NCI-H82 (cell line): ENCODE data around the gene NVL.

Experiments used
- DNase-seq: peaks from one replicate; lab custom pipeline; 2025; lab: John Stamatoyannopoulos, UW

The NVL gene

DNA sequence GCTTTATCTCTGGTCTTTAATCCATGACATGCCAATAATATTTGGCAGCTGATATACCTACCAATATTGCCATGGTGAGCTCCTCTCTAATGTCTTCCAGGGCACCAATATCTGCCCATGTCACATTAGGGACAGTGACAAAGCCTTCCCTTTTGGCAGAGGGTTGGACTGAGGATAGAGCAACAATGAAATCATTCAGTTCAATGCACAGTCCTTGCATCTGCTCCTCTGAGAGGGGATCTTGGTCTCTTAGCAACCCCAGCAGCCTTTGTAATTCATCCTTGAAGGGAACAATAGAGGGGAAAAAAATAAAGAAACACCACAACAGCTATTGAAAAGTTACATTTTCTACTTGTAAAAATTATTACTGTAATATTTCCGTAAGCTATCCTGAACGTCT lies 42.3 kb downstream of the NVL start:
- peak; percentile 12 for DNase-seq

DNA sequence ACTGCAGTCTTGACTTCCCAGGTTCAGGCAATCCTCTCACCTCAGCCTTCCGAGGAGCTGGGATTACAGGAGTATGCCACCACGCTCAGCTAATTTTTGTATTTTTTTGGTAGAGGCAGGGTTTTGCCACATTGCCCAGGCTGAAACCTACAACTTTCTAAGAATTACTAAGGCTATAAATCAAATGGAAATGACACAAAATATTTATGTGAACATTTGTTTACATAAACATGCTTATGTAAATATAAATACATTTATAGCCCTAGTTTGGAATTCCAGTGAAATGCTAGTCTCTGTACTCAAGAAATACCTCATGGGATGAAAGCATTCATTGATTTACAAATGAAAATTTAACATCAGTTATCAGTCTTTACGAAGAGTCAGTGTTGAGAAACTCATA lies 47.8 kb downstream of the NVL start:
- no peak for DNase-seq

DNA sequence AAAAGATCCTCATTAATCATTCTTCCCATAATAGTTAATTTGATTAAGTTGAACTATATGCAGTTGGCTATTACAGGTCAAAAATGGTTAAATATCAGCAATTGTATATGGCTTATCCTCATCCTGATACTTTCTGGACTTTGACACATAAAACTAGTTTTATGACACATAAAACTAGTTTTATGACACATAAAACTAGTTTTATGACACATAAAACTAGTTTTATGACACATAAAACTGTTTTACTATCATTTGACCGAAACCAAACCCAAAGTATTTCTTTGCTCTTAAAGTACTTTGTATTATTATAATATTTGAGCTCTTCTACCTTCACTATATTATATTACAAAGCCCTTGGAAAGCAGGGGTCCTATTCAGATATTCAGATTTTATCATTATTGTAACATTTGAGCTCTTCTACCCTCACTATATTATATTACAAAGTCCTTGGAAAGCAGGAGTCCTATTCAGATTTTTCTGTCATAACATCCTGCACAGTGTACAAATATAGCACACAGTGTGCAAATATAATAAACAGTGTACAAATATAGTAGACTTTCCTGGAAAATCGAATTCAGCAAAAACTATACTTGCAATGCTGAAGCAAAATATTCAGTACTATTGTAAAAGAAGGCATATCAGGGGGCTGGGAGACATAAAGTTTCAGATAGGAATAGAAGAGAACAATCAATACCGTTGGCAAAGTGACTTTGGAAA lies 53.0 kb downstream of the NVL start:
- DNase-seq, result no peak

DNA sequence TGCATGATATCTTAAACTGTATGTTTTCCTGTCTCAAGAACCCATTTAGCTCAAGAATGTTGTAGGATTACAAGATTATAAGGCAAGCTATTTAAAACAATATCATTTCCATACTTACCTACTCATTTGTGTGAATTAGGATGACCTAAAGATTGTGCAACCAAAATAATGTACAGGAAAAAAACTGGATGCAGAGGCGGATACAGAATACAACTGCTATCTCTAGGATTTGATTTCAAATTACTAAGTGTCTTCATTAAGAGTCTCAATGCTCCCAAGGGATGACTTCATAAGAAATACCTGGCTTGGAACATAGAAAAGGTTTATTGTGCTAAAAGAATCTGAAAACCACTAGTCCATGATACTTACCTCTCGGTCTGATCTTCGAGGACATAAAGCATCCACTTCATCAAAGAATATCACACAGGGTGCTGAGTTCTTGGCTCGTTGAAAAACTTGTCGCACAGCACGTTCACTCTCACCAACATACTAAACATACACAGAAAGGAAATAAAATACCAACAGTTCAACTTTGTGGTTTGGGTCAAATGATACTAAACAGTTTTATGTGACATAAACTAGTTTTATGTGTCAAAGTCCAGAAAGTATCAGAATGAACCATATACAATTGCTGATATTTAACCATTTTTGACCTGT lies 54.9 kb downstream of the NVL start:
- no peak for DNase-seq

DNA sequence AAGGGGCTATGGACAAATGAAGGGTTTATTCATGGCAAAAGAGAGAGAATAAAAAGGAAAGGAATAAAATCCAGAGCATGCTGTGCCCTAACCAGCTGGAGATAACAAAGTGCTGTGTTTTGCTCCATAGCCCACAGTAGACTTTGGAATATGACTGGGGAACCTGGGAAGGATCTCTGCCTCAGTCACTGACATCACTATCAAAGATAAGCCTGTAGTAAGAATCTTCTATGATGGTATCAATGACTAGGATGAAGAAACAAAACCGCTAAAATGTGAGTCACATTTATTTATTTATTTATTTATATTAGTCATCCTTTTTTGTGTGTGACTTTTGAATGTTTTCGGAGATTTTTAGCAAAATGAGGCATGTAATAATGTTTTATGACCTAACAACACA lies 56.3 kb downstream of the NVL start:
- DNase-seq, result no peak

DNA sequence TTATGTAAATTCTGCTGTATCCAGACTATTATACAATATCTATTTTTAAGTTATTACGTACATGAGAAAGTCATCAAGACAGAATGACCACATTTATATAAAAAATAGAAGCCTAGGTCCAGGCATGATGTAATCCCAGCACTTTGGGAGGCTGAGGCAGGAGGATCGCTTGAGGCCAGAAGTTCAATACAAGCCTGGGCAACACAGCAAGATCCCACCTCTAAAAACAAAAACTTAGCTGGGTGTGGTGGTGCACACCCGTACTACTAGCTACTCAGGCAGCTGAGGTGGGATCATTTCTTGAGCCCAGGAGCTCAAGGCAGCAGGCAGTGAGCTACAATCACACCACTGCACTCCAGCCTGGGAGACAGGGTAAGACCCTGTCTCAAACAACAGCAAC lies 58.9 kb downstream of the NVL start:
- no peak for DNase-seq

DNA sequence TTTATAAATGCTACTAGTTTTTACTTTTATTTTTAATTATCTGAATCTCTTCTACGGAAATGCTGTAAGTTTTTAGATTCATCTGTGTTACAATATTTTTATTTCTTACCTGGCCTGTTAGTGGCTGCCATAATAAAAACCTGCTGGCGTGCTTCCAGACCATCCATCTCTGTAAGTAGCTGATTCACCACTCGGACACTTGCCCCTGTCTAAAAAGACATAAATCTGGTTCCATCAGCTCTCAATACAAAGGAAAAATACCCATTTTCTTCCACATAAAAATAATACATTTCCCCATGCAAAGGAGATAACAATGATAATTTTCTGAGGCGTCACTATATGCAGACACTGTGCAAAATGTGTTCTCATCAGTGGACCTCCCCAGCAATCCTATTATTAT lies 62.0 kb downstream of the NVL start:
- no peak for DNase-seq

DNA sequence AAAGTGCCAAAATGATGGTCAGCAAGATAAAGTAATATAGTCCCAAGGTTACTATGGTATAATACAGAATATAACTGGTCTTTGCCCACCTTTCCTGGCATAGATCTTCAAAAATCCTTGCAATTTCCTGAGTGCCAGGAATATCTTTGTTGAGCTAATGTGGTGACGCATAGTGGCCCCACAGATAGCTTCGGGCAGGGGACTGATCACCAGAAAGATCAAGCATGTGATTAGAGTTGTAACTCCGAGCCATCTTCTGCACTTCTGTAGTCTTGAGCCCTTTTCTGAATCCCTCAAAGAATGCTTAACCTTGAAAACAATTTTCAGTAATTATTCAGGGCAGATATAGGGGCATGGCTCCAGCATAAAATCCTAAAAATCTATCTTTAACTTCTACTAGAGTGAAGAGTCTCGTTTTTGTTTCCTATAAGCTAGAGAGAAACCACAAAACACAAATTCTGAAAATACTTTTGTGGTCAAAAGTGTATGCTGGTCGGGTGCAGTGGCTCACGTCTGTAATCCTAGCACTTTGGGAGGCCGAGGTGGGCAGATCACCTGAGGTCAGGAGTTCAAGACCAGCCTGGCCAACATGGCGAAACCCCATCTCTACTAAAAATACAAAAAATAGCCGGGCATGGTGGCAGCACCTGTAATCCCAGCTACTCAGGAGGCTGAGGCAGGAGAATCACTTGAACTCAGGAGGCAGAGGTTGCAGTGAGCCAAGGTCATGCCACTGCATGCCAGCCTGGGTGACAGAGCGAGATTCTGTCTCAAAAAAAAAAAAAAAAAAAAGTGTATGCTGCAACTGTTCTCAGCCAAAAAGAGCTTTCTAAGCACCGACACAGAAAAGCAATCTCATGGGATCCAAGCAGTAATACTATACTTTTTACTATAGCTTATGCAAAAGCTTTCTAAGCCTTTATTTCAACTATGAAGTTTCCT lies 62.8 kb downstream of the NVL start:
- no peak for DNase-seq

DNA sequence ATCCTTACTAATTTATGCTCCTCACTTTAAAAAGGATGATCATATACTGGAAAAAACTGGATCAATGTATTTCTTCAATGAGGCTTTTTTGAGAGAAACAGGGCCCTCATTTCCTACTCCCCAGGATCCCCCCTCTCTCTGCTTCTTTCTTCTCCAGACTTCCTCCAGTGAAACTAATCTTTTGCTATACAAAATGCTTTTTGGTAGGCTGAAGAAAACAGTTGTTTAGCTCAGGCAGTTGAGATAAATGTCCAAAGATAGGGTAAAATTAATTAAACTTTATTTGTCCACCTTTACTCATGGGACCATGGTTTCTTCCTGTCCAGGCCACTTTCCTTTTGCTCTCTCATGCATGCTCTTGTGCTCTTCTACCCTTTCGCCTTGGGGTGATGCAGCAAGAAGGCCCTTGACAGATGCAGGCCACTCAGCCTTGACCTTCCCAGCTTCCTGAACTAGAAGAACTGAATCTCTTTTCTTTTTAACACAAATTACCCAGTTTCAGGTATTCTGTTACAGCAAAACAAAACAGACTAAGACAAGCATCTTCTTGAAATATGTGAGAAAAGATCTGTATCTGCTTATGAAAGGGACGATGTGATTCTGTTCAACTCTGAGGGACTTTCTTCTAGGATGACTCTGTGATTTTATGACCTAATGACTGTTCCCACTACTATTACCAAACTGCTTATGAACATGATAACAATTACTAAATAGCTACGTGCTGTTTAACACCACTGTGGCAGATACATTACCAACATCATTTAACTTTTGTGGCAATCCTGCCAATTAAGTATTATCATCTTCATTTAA lies 63.7 kb downstream of the NVL start:
- DNase-seq, result no peak

DNA sequence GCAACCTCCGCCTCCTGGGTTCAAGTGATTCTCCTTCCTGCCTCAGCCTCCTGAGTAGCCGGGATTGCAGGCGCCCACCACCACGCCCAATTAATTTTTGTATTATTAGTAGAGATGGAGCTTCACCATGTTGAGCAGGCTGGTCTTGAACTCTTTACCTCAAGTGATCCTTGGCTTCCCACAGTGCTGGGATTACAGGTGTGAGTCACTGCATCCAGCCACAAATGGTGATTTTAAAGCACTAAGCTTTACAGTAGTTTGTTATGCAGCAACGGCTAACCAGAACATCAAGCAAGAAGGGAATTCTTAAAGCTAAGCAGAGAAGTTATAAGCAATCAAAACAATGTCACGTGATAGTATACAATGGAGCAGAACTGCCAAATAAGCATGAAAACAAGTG lies 65.7 kb downstream of the NVL start:
- no peak for DNase-seq

DNA sequence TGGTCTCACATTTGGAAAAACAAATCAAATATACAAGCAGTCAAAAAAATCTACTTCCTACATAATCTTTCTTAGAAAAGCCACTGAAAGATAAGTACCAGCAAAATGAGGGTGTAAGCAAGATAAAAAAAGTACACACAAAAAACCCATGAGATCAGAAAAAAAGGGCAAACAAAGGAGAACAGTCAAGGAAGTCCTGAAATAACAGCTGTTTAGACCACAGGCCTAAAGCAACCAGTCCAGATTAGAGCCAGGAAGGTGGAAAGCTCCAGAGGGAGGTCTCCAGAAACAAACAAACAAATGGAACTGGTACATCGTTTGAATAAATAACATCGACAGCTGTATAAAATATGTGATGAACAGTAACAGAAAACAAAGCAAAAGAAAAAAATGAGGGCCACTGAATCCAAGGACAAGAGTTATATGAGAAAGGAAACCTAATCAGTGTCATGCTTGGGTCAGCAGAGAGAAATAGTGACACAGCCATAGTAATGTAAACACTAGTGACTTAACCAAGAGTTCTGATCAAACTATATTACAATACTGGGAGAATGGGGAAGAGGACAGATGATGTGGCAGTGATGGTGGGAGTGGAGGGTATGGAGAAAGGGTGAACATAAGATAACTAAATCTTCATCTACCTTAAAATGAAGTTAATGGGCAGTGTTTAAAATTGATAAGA lies 67.5 kb downstream of the NVL start:
- no peak for DNase-seq

DNA sequence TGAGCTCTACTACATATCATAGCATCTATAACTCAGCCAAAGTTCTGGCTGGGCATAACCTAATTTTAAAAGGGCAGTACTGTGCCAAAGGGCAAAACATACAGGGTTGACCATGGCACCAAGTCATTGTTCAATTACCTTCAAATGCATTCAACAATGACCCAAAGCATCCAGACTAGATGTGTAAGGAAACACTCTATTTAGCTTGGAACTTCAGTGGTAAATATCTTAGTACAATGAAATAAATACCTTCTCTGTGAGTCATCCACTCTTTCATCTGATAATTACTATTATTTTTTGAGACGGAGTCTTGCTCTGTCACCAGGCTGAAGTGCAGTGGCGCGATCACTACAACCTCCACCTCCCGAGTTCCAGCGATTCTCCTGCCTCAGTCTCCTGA lies 70.0 kb downstream of the NVL start:
- no peak for DNase-seq

DNA sequence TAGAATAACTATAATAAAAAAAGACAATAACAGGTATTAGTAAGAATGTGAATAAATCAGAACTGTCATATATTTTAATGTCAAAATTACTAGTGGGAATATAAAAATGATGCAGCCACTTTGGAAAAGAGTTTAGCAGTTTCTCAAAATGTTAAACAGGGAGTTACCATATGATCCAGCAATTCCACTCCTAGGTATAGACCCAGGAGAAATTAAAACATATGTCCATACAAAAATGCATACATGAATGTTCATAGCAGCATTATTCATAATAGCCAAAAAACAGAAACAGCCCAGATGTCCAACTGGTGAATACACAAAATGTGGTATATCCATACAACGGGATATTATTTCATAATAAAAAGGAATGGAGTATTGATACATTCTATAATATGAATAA lies 71.6 kb downstream of the NVL start:
- no peak for DNase-seq

DNA sequence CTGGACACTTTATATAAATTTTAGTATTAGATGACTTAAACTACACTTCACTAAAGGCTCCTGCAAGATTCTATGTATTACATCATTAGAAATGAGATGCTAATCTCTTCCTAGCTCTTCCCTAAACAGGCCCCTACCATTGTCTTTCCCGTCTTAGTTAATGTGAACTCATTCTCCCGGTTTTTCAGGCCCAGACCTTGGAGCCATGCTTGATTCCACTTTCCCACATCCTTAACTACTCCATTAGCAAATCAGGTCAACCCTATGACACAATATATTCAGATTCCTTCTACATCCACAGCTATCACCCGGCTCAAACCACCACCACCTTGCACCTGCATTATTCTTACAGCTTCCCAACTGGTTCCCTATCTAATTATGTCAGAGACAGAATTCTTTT lies 73.3 kb downstream of the NVL start:
- no peak for DNase-seq

DNA sequence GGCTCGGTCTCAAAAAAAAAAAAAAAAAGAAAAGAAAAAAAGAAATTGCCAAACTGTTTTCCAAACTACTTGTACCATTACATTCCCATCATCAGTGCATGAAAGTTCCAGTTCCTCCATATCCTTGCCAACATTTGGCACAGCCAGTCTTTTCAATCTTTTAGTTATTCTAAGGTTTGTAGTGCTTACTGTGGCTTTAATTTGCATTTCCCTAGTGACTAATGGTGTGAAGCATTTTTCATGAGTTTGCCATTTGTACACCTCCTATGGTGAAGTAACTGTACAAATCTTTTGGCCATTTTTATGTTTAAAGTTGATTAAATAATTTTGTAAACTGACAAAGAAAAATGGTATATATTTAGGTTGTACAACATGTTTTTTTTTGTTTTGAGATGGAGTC lies 76.3 kb downstream of the NVL start:
- no peak for DNase-seq

DNA sequence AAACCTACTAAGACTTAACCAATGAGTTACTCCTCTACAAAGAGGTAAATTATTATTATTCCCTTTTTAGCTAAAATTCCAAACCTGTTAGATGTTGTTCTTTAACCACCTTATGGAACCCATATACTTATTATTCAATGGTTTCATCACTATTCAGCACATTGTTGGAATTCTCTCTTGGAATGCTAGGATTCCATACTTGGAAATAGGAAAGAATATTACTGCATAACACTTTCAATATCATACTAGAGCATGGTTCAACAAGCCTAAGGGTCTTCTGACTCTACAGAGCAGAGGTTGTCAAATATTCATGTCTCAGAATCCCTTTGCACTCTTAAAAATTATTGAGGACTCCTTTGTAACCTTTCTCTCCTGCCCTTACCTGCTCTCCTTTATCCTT lies 77.5 kb downstream of the NVL start:
- no peak for DNase-seq

DNA sequence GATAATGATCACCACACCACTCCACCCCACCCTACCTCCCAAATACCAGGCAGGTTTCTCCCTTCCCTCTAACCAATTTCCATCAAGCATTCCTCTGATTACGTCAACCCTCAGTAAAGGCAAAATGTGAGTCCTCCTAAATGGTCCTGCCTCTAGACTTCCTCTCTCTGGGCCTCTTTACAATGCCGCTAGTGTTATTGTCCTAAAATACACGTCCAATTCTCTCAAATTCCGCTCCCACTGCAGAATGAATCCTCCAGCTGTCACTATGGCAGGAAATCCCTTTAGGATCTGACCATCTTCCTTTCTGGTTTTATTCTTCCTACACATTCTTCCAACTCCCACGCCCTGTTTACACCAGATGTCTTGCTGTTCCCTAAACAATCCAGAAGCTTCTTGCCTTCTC lies 78.2 kb downstream of the NVL start:
- DNase-seq, result no peak

DNA sequence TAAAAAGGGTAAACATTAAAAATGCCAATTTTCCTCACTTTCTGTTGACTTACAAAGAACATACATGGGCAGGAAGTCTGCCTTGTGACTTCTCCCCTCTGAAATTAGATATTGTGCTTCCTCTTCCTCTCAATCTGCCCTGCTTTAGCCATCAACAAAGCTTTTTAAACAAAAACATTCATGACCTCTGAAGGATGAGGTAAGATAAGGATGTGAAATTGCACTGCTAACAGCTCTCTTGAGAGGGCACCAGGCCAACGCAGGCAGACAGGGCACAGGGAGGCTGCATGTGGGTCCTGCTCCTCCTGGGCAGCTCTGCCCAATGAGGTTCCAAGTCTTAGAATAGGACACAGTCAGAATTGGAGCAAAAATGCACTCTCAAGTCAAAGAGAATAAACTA lies 84.8 kb downstream of the NVL start:
- DNase-seq, result no peak

DNA sequence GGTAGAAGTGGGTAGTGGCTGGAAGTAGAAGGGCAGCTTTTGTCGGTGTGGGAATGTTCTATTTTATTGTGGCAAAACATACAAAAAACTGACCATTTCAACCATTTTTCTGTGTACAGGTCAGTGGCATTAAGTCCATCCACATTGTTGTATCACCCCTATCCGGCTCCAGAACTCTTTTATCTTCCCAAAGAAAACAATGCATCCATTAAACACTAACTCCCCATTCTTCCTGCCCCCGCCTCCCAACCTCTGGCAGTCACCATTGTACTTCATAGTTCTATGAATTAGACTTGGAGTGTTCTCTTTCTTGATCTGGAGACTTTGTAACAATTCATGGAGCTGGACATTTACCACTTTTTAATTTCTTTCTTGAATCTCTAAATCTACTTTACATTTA lies 91.2 kb downstream of the NVL start:
- no peak for DNase-seq

DNA sequence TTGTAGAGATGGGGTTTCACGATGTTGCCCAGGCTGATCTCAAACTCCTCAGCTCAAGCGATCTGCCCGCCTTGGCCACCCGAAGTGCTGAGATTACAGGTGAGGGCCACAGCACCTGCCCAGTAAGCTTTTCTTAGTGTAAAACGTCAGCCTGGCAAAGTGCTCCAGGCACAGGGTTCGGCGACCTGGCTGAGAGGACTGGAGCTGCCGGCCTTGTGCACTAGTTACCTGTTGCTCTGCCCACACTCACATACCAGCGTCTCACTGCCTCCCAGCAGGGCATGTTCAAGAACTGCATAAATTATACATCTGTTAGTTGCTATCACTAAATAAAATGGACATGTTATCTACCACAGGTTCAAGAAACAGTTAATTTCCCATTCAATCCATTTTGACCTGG lies 91.8 kb downstream of the NVL start:
- DNase-seq, result no peak

DNA sequence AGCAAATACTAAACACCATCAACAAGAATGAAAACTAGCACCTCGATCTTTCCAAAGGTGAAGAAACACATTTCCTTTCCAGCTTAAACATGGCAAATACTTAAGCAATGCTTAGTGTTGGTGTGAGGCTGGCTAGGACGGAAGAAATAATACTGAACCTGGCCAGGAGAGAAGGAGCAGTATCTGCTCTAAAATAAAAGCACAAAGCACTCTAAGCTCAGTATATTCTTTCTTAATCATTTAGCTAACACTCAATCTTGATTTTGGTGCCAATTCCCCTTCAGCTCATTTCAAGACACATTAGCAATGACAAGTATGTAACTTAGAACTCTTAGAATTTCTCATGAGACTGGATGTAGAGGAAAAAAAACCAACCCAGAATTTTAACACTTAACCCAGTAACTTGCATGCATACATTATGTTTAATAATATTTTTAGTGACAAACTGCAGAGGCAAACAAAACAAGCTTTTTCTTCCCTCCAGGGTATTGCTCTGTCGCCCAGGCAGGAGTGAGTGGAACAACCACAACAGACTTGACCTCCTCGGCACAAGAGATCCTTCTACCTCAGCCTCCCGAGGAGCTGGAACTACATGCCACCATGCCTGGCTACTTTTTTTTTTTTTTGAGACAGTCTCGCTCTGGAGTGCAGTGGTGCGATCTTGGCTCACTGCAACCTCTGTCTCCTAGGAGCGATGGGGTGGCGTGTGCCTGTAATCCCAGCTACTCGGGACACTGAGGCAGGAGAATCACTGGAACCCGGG lies 92.7 kb downstream of the NVL start:
- no peak for DNase-seq
